Trophoblast cell (in vitro differentiated cells and primary cell): ENCODE results near the gene SGMS1.

Experiments
- DNase-seq, 2 donors: peaks; one replicate each; pipeline ENCODE4 v3.0.0-alpha.2; 2016
- H2AFZ ChIP-seq: 2 replicates; pipeline ENCODE4 v1.6.1; 2013; ENCODE audit warnings: low read length, moderate library complexity, mild to moderate bottlenecking; ENCODE audit not compliant: insufficient read depth, poor library complexity
- H2AK5ac ChIP-seq: 2 replicates; pipeline ENCODE4 v1.6.1; 2013; ENCODE audit warnings: mild to moderate bottlenecking, low read length
- H2BK120ac ChIP-seq: 2 replicates; pipeline ENCODE4 v1.6.1; 2013; ENCODE audit warnings: low read length, mild to moderate bottlenecking, moderate library complexity; ENCODE audit not compliant: insufficient read depth, poor library complexity
- H2BK12ac ChIP-seq: 2 replicates; pipeline ENCODE4 v1.6.1; 2013; ENCODE audit warnings: mild to moderate bottlenecking, low read length, moderate library complexity
- H2BK5ac ChIP-seq: 2 replicates; pipeline ENCODE4 v1.6.1; 2013; ENCODE audit warnings: low read length, low read depth, moderate library complexity, mild to moderate bottlenecking; ENCODE audit not compliant: poor library complexity
- H3K14ac ChIP-seq: 2 replicates; pipeline ENCODE4 v1.6.1; 2013; ENCODE audit warnings: mild to moderate bottlenecking, low read length
- H3K18ac ChIP-seq: 2 replicates; pipeline ENCODE4 v1.6.1; 2013; ENCODE audit warnings: mild to moderate bottlenecking, low read length
- H3K23ac ChIP-seq: 2 replicates; pipeline ENCODE4 v1.6.1; 2013; ENCODE audit warnings: low read length
- H3K27ac ChIP-seq: 2 replicates; pipeline ENCODE4 v1.5.1; 2013; ENCODE audit warnings: low read depth, mild to moderate bottlenecking, inconsistent platforms, low read length, moderate library complexity
- H3K27me3 ChIP-seq: 2 replicates; pipeline ENCODE4 v1.6.1; 2013; ENCODE audit warnings: inconsistent platforms, mild to moderate bottlenecking, low read length, moderate library complexity; ENCODE audit not compliant: insufficient read depth
- H3K36me3 ChIP-seq, 2 experiments: 1 replicate in 1 of 2; 2 replicates in 1 of 2; pipeline ENCODE4 v1.6.1; 2013; ENCODE audit warnings: low read length in 2 of 2, mild to moderate bottlenecking in 2 of 2, moderate library complexity in 1 of 2; ENCODE audit not compliant: insufficient read depth in 2 of 2, control insufficient read depth in 1 of 2
- H3K4ac ChIP-seq: 2 replicates; pipeline ENCODE4 v1.6.1; 2013; ENCODE audit warnings: low read depth, mild to moderate bottlenecking, low read length, moderate library complexity
- H3K4me1 ChIP-seq, 2 experiments: 1 replicate in 1 of 2; 2 replicates in 1 of 2; pipeline ENCODE4 v1.6.1; 2013; ENCODE audit warnings: low read length in 2 of 2, mild to moderate bottlenecking in 2 of 2, moderate library complexity in 1 of 2; ENCODE audit not compliant: insufficient read depth in 2 of 2, control insufficient read depth in 1 of 2
- H3K4me2 ChIP-seq: 2 replicates; pipeline ENCODE4 v1.6.1; 2013; ENCODE audit warnings: inconsistent platforms, mild to moderate bottlenecking, low read length, moderate library complexity
- H3K4me3 ChIP-seq: 2 replicates; pipeline ENCODE4 v1.5.1; 2013; ENCODE audit warnings: mild to moderate bottlenecking, low read depth, low read length, inconsistent platforms
- H3K79me1 ChIP-seq: one replicate; pipeline ENCODE4 v1.6.1; 2013; ENCODE audit warnings: low read length
- H3K79me2 ChIP-seq: 2 replicates; pipeline ENCODE4 v1.6.1; 2013; ENCODE audit warnings: low read length, mild to moderate bottlenecking; ENCODE audit not compliant: control insufficient read depth, insufficient read depth, poor library complexity
- H3K9ac ChIP-seq: 2 replicates; pipeline ENCODE4 v1.6.1; 2013; ENCODE audit warnings: mild to moderate bottlenecking, low read length
- H3K9me3 ChIP-seq: 2 replicates; pipeline ENCODE4 v1.6.1; 2013; ENCODE audit warnings: low read depth, mild to moderate bottlenecking, control low read depth, inconsistent platforms, low read length; ENCODE audit not compliant: insufficient read depth
- H4K12ac ChIP-seq: 2 replicates; pipeline ENCODE4 v1.6.1; 2013; ENCODE audit warnings: low read depth, mild to moderate bottlenecking, low read length, moderate library complexity
- H4K8ac ChIP-seq: 2 replicates; pipeline ENCODE4 v1.6.1; 2013; ENCODE audit warnings: low read depth, mild to moderate bottlenecking, low read length, moderate library complexity
- H4K91ac ChIP-seq: one replicate; pipeline ENCODE4 v1.6.1; 2013; ENCODE audit warnings: low read depth, mild to moderate bottlenecking, low read length, moderate library complexity
- WGBS: extraction: QIAGEN DNeasy Blood & Tissue Kit; methylation state at CpG from one replicate; pipeline ENCODE4 v1.1.7; 2013; ENCODE audit warnings: missing lambda C conversion rate; ENCODE audit not compliant: insufficient read length, insufficient coverage; ENCODE audit errors: extremely low coverage; 5-methylcytosine and 5-hydroxymethylcytosine counted together

Gene SGMS1

DNA sequence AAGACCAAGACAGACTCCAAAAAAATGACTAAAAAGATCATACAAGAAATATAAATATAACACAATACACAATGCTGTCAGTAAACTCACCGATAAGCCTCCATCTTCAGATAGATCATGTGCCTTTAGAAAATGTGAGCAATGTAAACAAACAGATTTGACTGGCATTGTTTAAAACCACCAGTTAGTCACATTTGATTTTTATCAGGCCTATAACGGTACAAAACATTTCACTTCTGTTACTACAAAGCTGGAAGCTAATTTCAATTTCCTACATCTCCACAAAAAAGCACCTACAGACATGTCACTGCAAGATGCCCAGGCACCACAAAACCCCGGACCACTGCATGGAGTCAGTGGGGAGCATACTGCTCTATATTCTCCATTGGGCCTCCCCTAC, 18.9 kb downstream of the SGMS1 start:
- no peak overlapping the region for H2BK120ac ChIP-seq
- no peaks in the 10 kb centered on the region for H3K27me3 ChIP-seq
- no peak overlapping the region for H2AK5ac ChIP-seq
- WGBS, result no CpG with 5 or more reads among the region's 3 CpGs
- H3K9me3 ChIP-seq, result no peaks in the 10 kb centered on the region
- no peak overlapping the region for H4K12ac ChIP-seq
- no peak overlapping the region for H3K23ac ChIP-seq
- H3K27ac ChIP-seq, result no peak overlapping the region
- no peak overlapping the region for H4K91ac ChIP-seq
- H3K4ac ChIP-seq, result no peak overlapping the region
- peak overlapping the region; percentile 31 for H3K4me2 ChIP-seq
- no peak overlapping the region for H3K18ac ChIP-seq
- no peaks in the 10 kb centered on the region for H3K36me3 ChIP-seq
- H3K79me2 ChIP-seq, result no peaks in the 10 kb centered on the region
- H2BK5ac ChIP-seq, result no peak overlapping the region
- peaks cover 5 to 16% of the 10 kb centered on the region in 2 experiments for H3K4me1 ChIP-seq
- no peak overlapping the region for H3K14ac ChIP-seq
- H2AFZ ChIP-seq, result no peak overlapping the region
- no peak overlapping the region for H3K9ac ChIP-seq
- no peak overlapping the region for H4K8ac ChIP-seq
- peak in 1 of 2 donors; percentile 66 for DNase-seq
- H3K4me3 ChIP-seq, result no peak overlapping the region
- H2BK12ac ChIP-seq, result no peak overlapping the region
- no peaks in the 10 kb centered on the region for H3K79me1 ChIP-seq

DNA sequence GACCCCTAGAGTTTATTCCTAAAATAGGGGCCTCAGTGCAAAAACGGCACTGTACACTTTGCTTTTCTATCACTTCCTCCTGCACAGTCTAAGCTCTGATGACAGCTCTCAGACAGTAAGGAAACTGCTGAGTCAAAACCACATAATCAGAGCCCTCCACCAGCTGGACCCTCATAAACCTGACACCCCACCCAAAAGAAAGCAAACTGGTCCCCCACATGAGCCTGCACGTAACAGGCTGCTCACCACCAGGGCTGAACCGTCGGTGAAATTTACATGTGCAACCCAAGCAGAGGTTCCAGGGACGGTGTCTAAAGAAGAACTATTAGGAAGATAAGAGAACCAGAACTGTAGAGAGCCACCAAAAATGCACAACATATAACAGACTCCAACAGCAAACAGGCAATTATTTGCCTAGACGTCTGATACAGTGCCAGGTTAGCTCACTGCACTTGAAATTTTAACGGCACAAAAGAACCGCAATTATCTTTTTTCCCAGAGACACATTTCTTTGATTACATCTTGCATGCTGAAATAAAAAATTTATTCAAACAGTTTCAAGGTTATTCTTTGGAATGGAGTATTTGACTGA, 19.6 kb downstream of the SGMS1 start:
- no peak for DNase-seq

DNA sequence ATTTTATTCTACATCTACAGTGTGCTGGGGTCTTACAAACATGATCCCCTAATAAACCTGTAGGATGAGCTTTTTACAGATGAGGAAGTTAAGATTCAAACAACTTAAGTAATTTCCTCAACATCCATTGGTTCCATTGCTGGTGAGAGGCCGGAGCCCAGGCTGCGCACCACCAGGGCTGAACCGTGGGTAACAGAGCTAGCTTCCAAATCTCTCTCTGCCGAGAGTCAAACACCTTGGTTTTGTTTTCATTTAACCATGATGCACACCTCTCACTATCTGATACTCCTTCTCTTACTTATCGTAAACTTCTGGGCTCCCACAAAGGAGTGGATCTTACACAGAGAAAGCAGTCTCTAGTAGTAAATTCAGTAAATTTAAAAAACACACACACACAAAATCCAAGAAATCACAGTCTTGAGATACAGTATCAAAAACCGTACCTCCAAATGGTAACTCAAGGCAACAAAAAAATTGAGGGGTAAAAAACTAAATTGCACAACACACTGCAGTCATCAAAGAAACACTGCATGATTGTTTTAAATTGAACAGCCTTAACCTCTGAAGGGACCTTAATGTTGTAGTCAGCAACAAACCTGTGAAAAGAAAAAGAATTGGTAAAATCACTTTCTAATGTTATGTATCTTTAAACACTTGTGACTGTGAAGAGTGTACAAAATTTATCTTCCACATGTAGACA, 20.5 kb downstream of the SGMS1 start:
- no CpG with 5 or more reads among the region's 6 CpGs for WGBS
- H3K79me1 ChIP-seq, result no peaks in the 10 kb centered on the region
- H3K9me3 ChIP-seq, result no peaks in the 10 kb centered on the region
- H3K4ac ChIP-seq, result no peak overlapping the region
- no peak overlapping the region for H4K8ac ChIP-seq
- no peak overlapping the region for H3K4me2 ChIP-seq
- H3K9ac ChIP-seq, result no peak overlapping the region
- H2BK12ac ChIP-seq, result no peak overlapping the region
- no peak overlapping the region for H2BK120ac ChIP-seq
- peaks cover 5 to 16% of the 10 kb centered on the region in 2 experiments for H3K4me1 ChIP-seq
- no peak overlapping the region for H2AFZ ChIP-seq
- no peak overlapping the region for H3K23ac ChIP-seq
- no peak overlapping the region for H4K91ac ChIP-seq
- H2AK5ac ChIP-seq, result no peak overlapping the region
- H3K18ac ChIP-seq, result no peak overlapping the region
- H3K27ac ChIP-seq, result no peak overlapping the region
- H3K36me3 ChIP-seq, result no peaks in the 10 kb centered on the region
- DNase-seq, result no peak
- no peak overlapping the region for H3K14ac ChIP-seq
- no peak overlapping the region for H4K12ac ChIP-seq
- H3K27me3 ChIP-seq, result no peaks in the 10 kb centered on the region
- H3K79me2 ChIP-seq, result no peaks in the 10 kb centered on the region
- no peak overlapping the region for H2BK5ac ChIP-seq
- H3K4me3 ChIP-seq, result no peak overlapping the region

More for the DNA sequence above, 19.6 kb downstream of the SGMS1 start:
- no peak overlapping the region for H2AK5ac ChIP-seq
- H2BK120ac ChIP-seq, result no peak overlapping the region
- no peak overlapping the region for H4K91ac ChIP-seq
- H3K27me3 ChIP-seq, result no peaks in the 10 kb centered on the region
- H2BK5ac ChIP-seq, result no peak overlapping the region
- no peak overlapping the region for H2BK12ac ChIP-seq
- H2AFZ ChIP-seq, result no peak overlapping the region
- peaks cover 5 to 16% of the 10 kb centered on the region in 2 experiments for H3K4me1 ChIP-seq
- H3K4ac ChIP-seq, result no peak overlapping the region
- H3K14ac ChIP-seq, result no peak overlapping the region
- H4K12ac ChIP-seq, result no peak overlapping the region
- H3K27ac ChIP-seq, result no peak overlapping the region
- H3K4me2 ChIP-seq, result no peak overlapping the region
- no peak overlapping the region for H3K18ac ChIP-seq
- H3K4me3 ChIP-seq, result no peak overlapping the region
- no peaks in the 10 kb centered on the region for H3K79me2 ChIP-seq
- no peak overlapping the region for H4K8ac ChIP-seq
- WGBS, result no CpG with 5 or more reads among the region's 8 CpGs
- H3K79me1 ChIP-seq, result no peaks in the 10 kb centered on the region
- no peak overlapping the region for H3K9ac ChIP-seq
- no peaks in the 10 kb centered on the region for H3K9me3 ChIP-seq
- no peak overlapping the region for H3K23ac ChIP-seq
- no peaks in the 10 kb centered on the region for H3K36me3 ChIP-seq

DNA sequence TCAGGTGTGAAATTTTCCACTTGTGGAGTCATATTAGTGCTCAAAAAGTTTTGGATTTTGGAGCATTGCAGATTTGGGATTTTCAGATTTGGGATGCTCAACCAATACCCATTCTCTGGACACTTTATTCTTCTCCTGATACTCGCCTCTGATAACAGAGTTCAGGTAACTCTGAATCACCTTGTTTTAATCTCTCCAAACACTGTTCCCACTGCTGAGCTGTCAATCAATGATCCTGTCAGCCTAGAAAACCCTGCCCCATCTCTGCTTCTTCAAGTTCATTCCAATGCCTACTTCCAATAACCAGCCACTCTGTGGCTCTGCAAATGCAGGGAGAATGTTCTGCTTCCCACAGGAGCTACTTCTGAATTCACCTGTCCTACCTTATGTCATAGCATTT, 21.8 kb downstream of the SGMS1 start:
- H2BK120ac ChIP-seq, result no peak overlapping the region
- peaks cover 5 to 16% of the 10 kb centered on the region in 2 experiments for H3K4me1 ChIP-seq
- no peaks in the 10 kb centered on the region for H3K9me3 ChIP-seq
- no peak overlapping the region for H3K23ac ChIP-seq
- no peak overlapping the region for H4K8ac ChIP-seq
- H4K12ac ChIP-seq, result no peak overlapping the region
- H2BK5ac ChIP-seq, result no peak overlapping the region
- H3K4me2 ChIP-seq, result no peak overlapping the region
- no peak overlapping the region for H3K27ac ChIP-seq
- no peaks in the 10 kb centered on the region for H3K79me2 ChIP-seq
- no peak overlapping the region for H3K4ac ChIP-seq
- H3K14ac ChIP-seq, result no peak overlapping the region
- WGBS, result no CpG with 5 or more reads among the region's 1 CpG
- no peak overlapping the region for H3K9ac ChIP-seq
- no peaks in the 10 kb centered on the region for H3K36me3 ChIP-seq
- H2AK5ac ChIP-seq, result no peak overlapping the region
- DNase-seq, result no peak
- H2BK12ac ChIP-seq, result no peak overlapping the region
- H3K79me1 ChIP-seq, result no peaks in the 10 kb centered on the region
- no peak overlapping the region for H3K18ac ChIP-seq
- H3K27me3 ChIP-seq, result no peaks in the 10 kb centered on the region
- H3K4me3 ChIP-seq, result no peak overlapping the region
- no peak overlapping the region for H4K91ac ChIP-seq
- no peak overlapping the region for H2AFZ ChIP-seq
